Right lobe of liver (tissue), 6 donors: ENCODE results near the gene ADAM12. TPM values are rescaled to one million over a fixed set of nuclear protein-coding genes. Genes with fewer than 3 reads are reported as not detected.

Experiments used
- ATAC-seq, 4 donors: fragments of 200-7000 bp; cut with Tn5 transposase; one replicate each; pipeline ENCODE4 v1.9.1; 2020; ENCODE audit warnings: mild to moderate bottlenecking in 4 of 4, moderate library complexity in 4 of 4
- DNase-seq, 3 donors: peaks; one replicate each; pipeline ENCODE4 v3.0.0-alpha.2; 2020
- H3K27ac ChIP-seq, 3 donors: fragments of 200-600 bp; one replicate each; pipeline ENCODE4 v1.8.0; 2022
- H3K27me3 ChIP-seq, 2 donors: fragments of 200-600 bp; one replicate each; pipeline ENCODE4 v1.8.0; 2022
- H3K36me3 ChIP-seq, 4 donors: fragments of 200-600 bp; sonication (generic) in 1 of 4; one replicate each; pipeline versions ENCODE4 v1.5.1 to v1.8.0; 2017 to 2022; ENCODE audit warnings: control low read depth in 1 of 4
- H3K4me1 ChIP-seq, 4 donors: fragments of 200-600 bp; sonication (generic) in 1 of 4; one replicate each; pipeline versions ENCODE4 v1.5.1 to v1.8.0; 2017 to 2022; ENCODE audit warnings: control low read depth in 1 of 4
- H3K4me3 ChIP-seq, 3 donors: fragments of 200-600 bp; one replicate each; pipeline ENCODE4 v1.8.0; 2022
- H3K9me3 ChIP-seq, 4 donors: fragments of 200-600 bp; sonication (generic) in 1 of 4; one replicate each; pipeline versions ENCODE4 v1.5.1 to v1.8.0; 2017 to 2022; ENCODE audit warnings: control low read depth in 1 of 4
- CTCF ChIP-seq, 4 donors: fragments of 200-600 bp in 3 of 4; fragments of 450-650 bp in 1 of 4; IDR thresholded peaks; one replicate each; pipeline versions ENCODE4 v1.5.1 to v1.8.0; 2016 to 2022; ENCODE audit warnings: antibody characterized with exemption in 4 of 4, mild to moderate bottlenecking in 2 of 4
- POLR2A ChIP-seq: fragments of 450-650 bp; IDR thresholded peaks from one replicate; pipeline ENCODE4 v1.6.1; 2017; ENCODE audit warnings: antibody characterized with exemption, mild to moderate bottlenecking
- WGBS: methylation state at CpG from one replicate; pipeline ENCODE4 v1.1.6; 2018; ENCODE audit warnings: low coverage, low lambda C conversion rate; ENCODE audit not compliant: insufficient coverage; ENCODE audit errors: missing lambda C conversion rate; 5-methylcytosine and 5-hydroxymethylcytosine counted together
- intact Hi-C, 2 donors: fragments of 100-400 bp; cut with DNase I; formaldehyde crosslinking; loops; one replicate each; pipeline versions ENCODE4 v1.11.2 to v1.14.1; 2022
- total RNA-seq, 6 experiments: library from RNA; depleted of rRNA in 2 of 6; stranded (reverse); fragments of >200 nt in 2 of 6; fragmentation: NEBNext Ultra II Directional in 3 of 6; extraction: Animal tissue kit (Norgen Biotek cat#: 25700) in 3 of 6; gene quantifications; one replicate each; pipeline versions ENCODE4 v1.1.0 to v1.2.4, GENCODE V29; 2016 to 2023
- donor health status: DM: no; HTN: yes; CAD: no.
- donor health status: DM: no; HTN: no; CAD: no.
- donor health status: DM: no; HTN: no; CAD: no.
- donor health status: DM: no; HTN: yes; CAD: no.
- donor health status: DM: no; HTN: yes; CAD: no.

ADAM12 gene
- total RNA-seq, 6 experiments from 2014 or later = 0.06 to 1.3 (median 0.48) TPM; not detected in 2

GRCh38 chr10:126331101-126331500 is 57.2 kb downstream of the ADAM12 start:
- 55% methylated on average over 3 of the region's 3 CpGs for WGBS
- TF ChIP-seq POLR2A (no peak), CTCF (IDR thresholded peaks at IDR 0.05) (no peak)
- H3K36me3 ChIP-seq = no peaks in the 10 kb centered on the region
- DNase-seq = no peak
- H3K27ac ChIP-seq = no peak overlapping the region
- H3K4me3 ChIP-seq = no peak overlapping the region
- no peaks in the 10 kb centered on the region for H3K27me3 ChIP-seq
- no peaks in the 10 kb centered on the region for H3K4me1 ChIP-seq
- no peak for ATAC-seq
- no peaks in the 10 kb centered on the region for H3K9me3 ChIP-seq
- intact Hi-C loops = no loop called here

- no peaks in the 10 kb centered on the region for H3K4me1 ChIP-seq
- WGBS = 71% methylated on average over 6 of the region's 6 CpGs
- H3K27me3 ChIP-seq = no peaks in the 10 kb centered on the region
- no peak for ATAC-seq
- intact Hi-C loops = no loop called here
- no peaks in the 10 kb centered on the region for H3K9me3 ChIP-seq
- no peaks in the 10 kb centered on the region for H3K36me3 ChIP-seq
- DNase-seq = no peak
- H3K4me3 ChIP-seq = no peak overlapping the region
- TF ChIP-seq CTCF (IDR thresholded peaks at IDR 0.05) = no peak
- no peak for TF ChIP-seq POLR2A
- no peak overlapping the region for H3K27ac ChIP-seq
Observed at GRCh38 chr10:126324826-126325225, 63.5 kb downstream of the ADAM12 start.

DNA sequence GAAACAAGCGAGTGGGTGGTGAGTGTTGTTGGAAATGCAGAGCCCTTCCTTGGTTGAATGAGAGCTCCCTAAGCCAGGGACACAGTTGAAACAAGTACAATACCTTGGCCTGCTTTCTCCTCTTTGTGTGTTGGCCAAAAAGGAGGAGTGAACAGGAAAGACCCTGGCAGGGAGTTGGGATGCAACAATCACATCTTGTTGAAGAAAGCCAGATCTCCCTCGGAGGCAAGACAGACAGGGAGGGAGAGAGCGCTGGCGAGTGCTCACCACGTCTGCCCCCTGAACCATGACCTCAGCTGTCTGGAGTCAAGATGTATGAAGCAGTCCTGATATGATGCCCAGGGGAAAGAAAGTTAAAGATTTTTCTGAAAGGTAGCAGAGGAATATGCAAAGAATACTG is 66.8 kb downstream of the ADAM12 start:
- H3K27me3 ChIP-seq = no peaks in the 10 kb centered on the region
- H3K9me3 ChIP-seq = no peaks in the 10 kb centered on the region
- no peak overlapping the region for H3K4me3 ChIP-seq
- no peak overlapping the region for H3K27ac ChIP-seq
- intact Hi-C loops = no loop called here
- WGBS = 32% methylated on average over 3 of the region's 5 CpGs
- ATAC-seq = no peak
- no peaks in the 10 kb centered on the region for H3K36me3 ChIP-seq
- no peak for DNase-seq
- no peaks in the 10 kb centered on the region for H3K4me1 ChIP-seq
- TF ChIP-seq POLR2A (no peak), CTCF (IDR thresholded peaks at IDR 0.05) (no peak)

DNA sequence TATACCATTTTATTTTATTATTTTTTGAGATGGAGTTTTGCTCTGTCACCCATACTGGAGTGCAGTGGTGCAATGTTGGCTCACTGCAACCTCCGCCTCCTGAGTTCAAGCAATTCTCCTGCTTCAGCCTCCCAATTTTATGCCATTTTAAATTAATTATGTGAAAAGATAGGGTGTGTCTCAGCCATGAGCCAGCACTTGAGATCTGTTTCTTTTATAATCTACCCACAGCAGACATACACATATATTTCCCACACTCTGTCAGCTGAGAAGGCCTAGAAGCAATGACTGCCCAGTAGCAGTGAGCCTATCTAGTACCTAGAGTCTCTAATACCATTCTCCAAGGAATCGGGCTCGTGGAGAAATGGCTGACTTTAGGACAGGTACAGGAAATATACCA is 70.5 kb downstream of the ADAM12 start:
- intact Hi-C loops = no loop called here
- Histone ChIP-seq H3K4me3 (no peak overlapping the region), H3K36me3 (no peaks in the 10 kb centered on the region), H3K4me1 (no peaks in the 10 kb centered on the region), H3K9me3 (no peaks in the 10 kb centered on the region), H3K27ac (no peak overlapping the region), H3K27me3 (no peaks in the 10 kb centered on the region)
- ATAC-seq (no peak), DNase-seq (no peak)
- TF ChIP-seq POLR2A = no peak
- no peak for TF ChIP-seq CTCF (IDR thresholded peaks at IDR 0.05)
- WGBS = 31% methylated on average over 3 of the region's 3 CpGs
